H54 (cell line): ENCODE results near the gene WDR75.

ENCODE experiments used
- DNase-seq: peaks from one replicate; pipeline ENCODE4 v3.0.0; 2011; ENCODE audit warnings: low spot score, mixed read lengths; ENCODE audit not compliant: insufficient read length
- FAIRE-seq: peaks from 3 replicates; lab custom pipeline; 2011; peaks lifted over from hg19 to GRCh38; lab: Jason Lieb, UNC
- POLR2A ChIP-seq: IDR thresholded peaks from 2 replicates; pipeline ENCODE4 v1.6.1; 2011; ENCODE audit warnings: low read depth, mild to moderate bottlenecking, low read length

WDR75 gene

DNA sequence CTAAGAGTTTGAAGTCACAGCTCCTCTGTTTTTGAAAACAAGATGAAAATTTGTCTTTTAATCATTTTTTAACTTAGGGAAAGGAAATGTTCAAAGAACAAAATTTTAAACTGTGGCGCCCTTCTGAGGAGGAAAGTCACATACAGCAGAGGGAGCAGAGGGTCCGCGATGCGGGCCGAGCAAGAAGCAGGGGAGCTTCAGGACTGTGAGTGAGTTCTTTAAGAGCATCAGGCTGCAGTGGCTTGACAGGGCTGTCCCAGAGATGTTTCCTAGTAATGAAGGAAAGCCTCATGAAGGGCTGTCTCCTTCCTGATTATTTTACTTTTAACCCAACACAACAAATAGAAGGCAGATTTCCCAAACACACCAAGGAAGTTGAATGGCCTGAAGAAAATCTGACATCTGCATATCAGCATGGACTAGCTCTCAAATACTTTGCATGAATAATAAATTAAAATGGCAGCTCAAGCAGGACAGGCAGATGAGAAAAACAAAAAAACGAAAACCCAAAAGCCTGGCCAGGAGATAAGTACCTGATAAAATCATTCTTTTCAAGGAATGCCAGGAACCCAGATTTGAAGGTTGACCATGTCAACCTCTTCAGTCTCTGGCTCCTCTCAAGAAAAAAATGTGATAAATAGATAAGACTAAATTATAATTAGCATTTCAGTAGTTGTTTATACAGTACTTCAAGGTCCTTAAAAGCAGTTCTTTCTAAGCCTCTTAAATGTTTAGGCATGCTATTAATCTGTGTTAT lies 78.5 kb downstream of the WDR75 start:
- FAIRE-seq (no peak), DNase-seq (no peak)
- TF ChIP-seq POLR2A, result no peak

DNA sequence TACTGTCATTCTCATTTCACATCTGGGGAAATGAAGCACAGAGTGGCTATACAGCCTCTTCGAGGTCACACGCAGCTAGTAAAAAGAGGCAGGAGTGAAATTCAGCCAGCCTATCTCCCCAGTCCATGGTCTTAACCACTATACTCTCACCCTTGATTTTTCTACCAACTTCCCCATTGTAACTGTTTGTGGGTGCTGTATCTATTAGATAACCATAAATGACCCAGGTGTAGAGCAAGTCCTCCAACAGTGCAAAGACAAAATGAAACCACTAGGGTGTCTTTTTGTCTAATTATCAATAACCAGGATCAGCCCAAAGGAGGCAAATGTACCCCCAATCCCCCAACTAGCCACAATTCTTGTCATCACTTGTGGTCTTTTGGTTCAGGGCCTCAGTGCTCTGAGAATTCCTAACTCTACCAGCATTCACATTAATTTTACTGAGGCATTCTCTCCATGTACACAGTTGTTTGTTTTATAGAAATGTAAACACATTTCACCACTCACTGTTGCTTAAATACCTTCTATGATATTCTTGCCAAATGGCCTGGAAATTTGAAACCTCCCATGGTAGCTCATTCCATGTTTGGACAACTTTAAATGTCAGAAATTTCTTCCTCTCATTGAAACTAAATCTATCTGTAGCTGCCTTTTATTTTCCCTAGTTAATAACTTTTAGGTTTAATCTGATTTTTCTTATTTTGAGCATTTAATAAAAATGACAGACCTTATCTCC lies 80.6 kb downstream of the WDR75 start:
- FAIRE-seq (no peak), DNase-seq (no peak)

DNA sequence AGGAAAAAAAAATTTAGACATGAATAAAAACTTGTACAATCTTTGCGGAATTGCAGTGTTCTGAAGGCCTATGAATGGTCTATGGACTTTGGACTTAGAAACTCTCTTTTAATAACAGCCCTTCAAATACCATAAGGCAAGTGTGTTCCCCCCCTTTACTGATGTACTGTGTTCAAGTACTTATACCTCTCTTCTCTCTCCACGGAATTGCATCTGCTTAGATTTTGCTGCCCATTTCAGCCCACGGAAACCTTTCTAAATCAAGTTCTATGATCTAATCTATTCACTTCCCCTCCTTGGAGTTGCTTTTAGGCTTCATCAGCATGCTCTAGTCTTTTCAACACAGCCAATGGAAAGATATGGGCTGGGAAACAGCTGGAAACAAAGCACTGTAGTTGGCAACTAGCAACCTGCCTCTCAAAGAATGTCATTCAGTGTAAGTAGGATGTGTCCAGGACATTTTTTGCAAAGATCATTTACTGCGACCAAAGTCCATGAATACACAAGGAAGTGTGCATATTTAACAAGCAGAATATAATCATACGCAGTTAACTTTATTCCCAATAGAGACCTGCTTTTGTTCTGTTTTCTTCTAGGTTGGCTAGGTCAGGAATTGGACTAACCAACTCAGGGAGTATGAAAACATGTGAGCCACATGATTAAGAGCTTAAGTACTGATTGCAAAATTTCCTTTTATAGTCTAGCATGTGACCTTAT lies 81.3 kb downstream of the WDR75 start:
- DNase-seq (no peak), FAIRE-seq (peak; percentile 33)
- no peak for TF ChIP-seq POLR2A

More for the DNA sequence above, 80.6 kb downstream of the WDR75 start:
- no peak for TF ChIP-seq POLR2A

DNA sequence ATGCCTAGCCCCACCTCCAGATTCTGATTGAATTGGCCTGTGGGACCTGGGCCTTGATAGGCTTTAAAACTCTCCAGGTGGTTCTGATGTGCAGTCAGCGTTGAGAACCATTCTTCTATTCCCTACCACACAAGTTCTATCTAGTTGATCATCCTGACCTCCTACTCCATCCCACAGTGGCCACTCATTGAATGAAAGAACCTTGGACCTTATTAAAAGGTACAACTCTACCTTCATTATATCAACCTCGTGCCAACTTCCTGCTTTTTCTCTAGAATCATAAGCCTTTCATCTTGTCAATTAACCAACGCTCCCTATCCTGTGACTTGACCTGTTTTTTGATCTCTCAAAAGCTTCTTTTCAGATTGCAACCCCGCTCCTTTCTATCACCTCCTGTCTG lies 83.5 kb downstream of the WDR75 start:
- TF ChIP-seq POLR2A, result no peak
- FAIRE-seq (no peak), DNase-seq (no peak)
